ENCODE data around the gene OSBPL3.
"Not testable (repeated sequence)": the region's sequence is repeated elsewhere in the genome, so short reads cannot be mapped to it uniquely, and the experiment has no call there.

The OSBPL3 gene

GRCh38 chr7:24824896-24825295, 155.1 kb downstream of the OSBPL3 start:
- DNase-seq, result no peak

GRCh38 chr7:24824400-24824799, 155.6 kb downstream of the OSBPL3 start:
- no peak for DNase-seq

GRCh38 chr7:24821754-24822054, 158.3 kb downstream of the OSBPL3 start:
- no peak for DNase-seq

GRCh38 chr7:24821045-24821753, 158.8 kb downstream of the OSBPL3 start:
- peak; percentile 35 for DNase-seq

GRCh38 chr7:24820730-24821044, 159.3 kb downstream of the OSBPL3 start:
- peak; percentile 39 for DNase-seq

GRCh38 chr7:24819916-24820689, 159.9 kb downstream of the OSBPL3 start:
- DNase-seq, result peak; percentile 80

GRCh38 chr7:24817339-24817738, 162.6 kb downstream of the OSBPL3 start:
- DNase-seq, result no peak

GRCh38 chr7:24816868-24817267, 163.1 kb downstream of the OSBPL3 start:
- no peak for DNase-seq

GRCh38 chr7:24812305-24812945, 167.6 kb downstream of the OSBPL3 start:
- no peak for DNase-seq

- no peak for DNase-seq
These were observed 171.5 kb downstream of the OSBPL3 start for GRCh38 chr7:24808518-24808917.

GRCh38 chr7:24802300-24802699, 177.7 kb downstream of the OSBPL3 start:
- no peak for DNase-seq

- DNase-seq, result no peak
These were observed 178.1 kb downstream of the OSBPL3 start for GRCh38 chr7:24801883-24802282.

- no peak for DNase-seq
These were observed 179.3 kb downstream of the OSBPL3 start for GRCh38 chr7:24800667-24801066.

- DNase-seq, result no peak
These were observed 179.9 kb downstream of the OSBPL3 start for GRCh38 chr7:24800073-24800472.

- DNase-seq, result no peak
These were observed 180.5 kb downstream of the OSBPL3 start for GRCh38 chr7:24799506-24799905.

- DNase-seq, result no peak
These were observed 181.7 kb downstream of the OSBPL3 start for GRCh38 chr7:24798261-24798660.

- no peak for DNase-seq
These were observed 182.7 kb downstream of the OSBPL3 start for GRCh38 chr7:24797270-24797669.

GRCh38 chr7:24795407-24795767, 184.6 kb downstream of the OSBPL3 start:
- no peak for DNase-seq

- not testable (repeated sequence) for DNase-seq
These were observed 185.1 kb downstream of the OSBPL3 start for GRCh38 chr7:24794751-24795406.

- DNase-seq, result no peak
These were observed 185.9 kb downstream of the OSBPL3 start for GRCh38 chr7:24793982-24794648.

- DNase-seq, result no peak
These were observed 190.9 kb downstream of the OSBPL3 start for GRCh38 chr7:24788961-24789576.

- DNase-seq, result no peak
These were observed 191.9 kb downstream of the OSBPL3 start for GRCh38 chr7:24788075-24788474.

- no peak for DNase-seq
These were observed 193.0 kb downstream of the OSBPL3 start for GRCh38 chr7:24786941-24787340.

Data from NCI-H510A (cell line).